ENCODE data around the gene RIT2.
"Not testable (repeated sequence)": the region's sequence is repeated elsewhere in the genome, so short reads cannot be mapped to it uniquely, and the experiment has no call there.

RIT2 gene

GRCh38 chr18:42778445-42779042, 336.9 kb downstream of the RIT2 start:
- in situ Hi-C loops (cut with MboI; ENCODE audit: low sequenced_read_pairs) = no loop called here

GRCh38 chr18:42778024-42778423, 337.5 kb downstream of the RIT2 start:
- in situ Hi-C loops (cut with MboI; ENCODE audit: low sequenced_read_pairs) = no loop called here

- in situ Hi-C loops (cut with MboI; ENCODE audit: low sequenced_read_pairs) = no loop called here
Measured at GRCh38 chr18:42773870-42774269, 341.6 kb downstream of the RIT2 start.

- in situ Hi-C loops (cut with MboI; ENCODE audit: low sequenced_read_pairs) = no loop called here
Measured at GRCh38 chr18:42771936-42772335, 343.5 kb downstream of the RIT2 start.

- in situ Hi-C loops (cut with MboI; ENCODE audit: low sequenced_read_pairs) = no loop called here
Measured at GRCh38 chr18:42765302-42765701, 350.2 kb downstream of the RIT2 start.

- in situ Hi-C loops (cut with MboI; ENCODE audit: low sequenced_read_pairs) = no loop called here
Measured at GRCh38 chr18:42760290-42760689, 355.2 kb downstream of the RIT2 start.

- in situ Hi-C loops (cut with MboI; ENCODE audit: low sequenced_read_pairs) = no loop called here
Measured at GRCh38 chr18:42758852-42759251, 356.6 kb downstream of the RIT2 start.

- in situ Hi-C loops (cut with MboI; ENCODE audit: low sequenced_read_pairs) = no loop called here
Measured at GRCh38 chr18:42756214-42756613, 359.3 kb downstream of the RIT2 start.

GRCh38 chr18:42752916-42753315, 362.6 kb downstream of the RIT2 start:
- in situ Hi-C loops (cut with MboI; ENCODE audit: low sequenced_read_pairs) = no loop called here

- in situ Hi-C loops (cut with MboI; ENCODE audit: low sequenced_read_pairs) = no loop called here
Measured at GRCh38 chr18:42746794-42747193, 368.7 kb downstream of the RIT2 start.

GRCh38 chr18:42745931-42746330, 369.6 kb downstream of the RIT2 start:
- in situ Hi-C loops (cut with MboI; ENCODE audit: low sequenced_read_pairs) = no loop called here

- in situ Hi-C loops (cut with MboI; ENCODE audit: low sequenced_read_pairs) = no loop called here
Measured at GRCh38 chr18:42745171-42745570, 370.3 kb downstream of the RIT2 start.

- in situ Hi-C loops (cut with MboI; ENCODE audit: low sequenced_read_pairs) = no loop called here
Measured at GRCh38 chr18:42743373-42744138, 371.9 kb downstream of the RIT2 start.

- in situ Hi-C loops (cut with MboI; ENCODE audit: low sequenced_read_pairs) = no loop called here
Measured at GRCh38 chr18:42742969-42743368, 372.5 kb downstream of the RIT2 start.

GRCh38 chr18:42742474-42742873, 373.0 kb downstream of the RIT2 start:
- in situ Hi-C loops (cut with MboI; ENCODE audit: low sequenced_read_pairs) = no loop called here

GRCh38 chr18:42741805-42742347, 373.6 kb downstream of the RIT2 start:
- in situ Hi-C loops (cut with MboI; ENCODE audit: low sequenced_read_pairs) = not testable (repeated sequence)

- in situ Hi-C loops (cut with MboI; ENCODE audit: low sequenced_read_pairs) = not testable (repeated sequence)
Measured at GRCh38 chr18:42741299-42741698, 374.2 kb downstream of the RIT2 start.

- in situ Hi-C loops (cut with MboI; ENCODE audit: low sequenced_read_pairs) = no loop called here
Measured at GRCh38 chr18:42736074-42736473, 379.4 kb downstream of the RIT2 start.

- in situ Hi-C loops (cut with MboI; ENCODE audit: low sequenced_read_pairs) = no loop called here
Measured at GRCh38 chr18:42734520-42734919, 381.0 kb downstream of the RIT2 start.

GRCh38 chr18:42730272-42730671, 385.2 kb downstream of the RIT2 start:
- in situ Hi-C loops (cut with MboI; ENCODE audit: low sequenced_read_pairs) = no loop called here

GRCh38 chr18:42719221-42719620, 396.3 kb downstream of the RIT2 start:
- in situ Hi-C loops (cut with MboI; ENCODE audit: low sequenced_read_pairs) = no loop called here

- in situ Hi-C loops (cut with MboI; ENCODE audit: low sequenced_read_pairs) = no loop called here
Measured at GRCh38 chr18:42712065-42712464, 403.4 kb downstream of the RIT2 start.
